ENCODE results near the gene GPRIN1. TPM values are rescaled to one million over a fixed set of nuclear protein-coding genes. Genes with fewer than 3 reads are reported as not detected.

GPRIN1 gene
- total RNA-seq, 2 donors from 2014 or later = 0.14 to 6.6 TPM

DNA sequence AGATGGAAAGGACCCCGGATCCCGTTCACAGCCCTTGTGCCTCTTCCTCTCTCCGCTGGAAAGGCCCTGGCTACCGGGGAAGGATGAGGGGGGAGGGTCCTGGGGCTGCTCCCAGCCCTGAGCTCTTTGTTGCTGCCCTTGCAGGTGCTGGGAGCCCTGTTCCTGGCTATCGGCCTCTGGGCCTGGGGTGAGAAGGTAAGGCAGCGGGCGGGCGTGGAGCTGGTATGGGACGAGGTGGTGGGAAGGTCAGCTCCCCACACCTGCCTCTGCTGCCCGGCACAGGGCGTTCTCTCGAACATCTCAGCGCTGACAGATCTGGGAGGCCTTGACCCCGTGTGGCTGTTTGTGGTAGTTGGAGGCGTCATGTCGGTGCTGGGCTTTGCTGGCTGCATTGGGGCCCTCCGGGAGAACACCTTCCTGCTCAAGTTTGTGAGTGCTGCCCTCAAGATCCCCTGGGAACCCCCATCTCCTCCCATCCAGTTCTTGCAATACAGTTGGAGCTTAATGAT, 41.6 kb upstream of the GPRIN1 start:
- intact Hi-C loops (cut with DNase I) = no loop called here
- no peaks in the 10 kb centered on the region for H3K9me3 ChIP-seq
- WGBS = 86% methylated on average over 14 of the region's 17 CpGs
- H3K27me3 ChIP-seq (replicated peaks; ENCODE audit: insufficient read depth) = no peaks in the 10 kb centered on the region
- no peak overlapping the region for H3K4me3 ChIP-seq
- peaks cover 4% of the 10 kb centered on the region for H3K4me1 ChIP-seq (replicated peaks)
- no peaks in the 10 kb centered on the region for H3K36me3 ChIP-seq
- no peak overlapping the region for H3K27ac ChIP-seq
- DNase-seq (ENCODE audit: low spot score) = no peak
- TF ChIP-seq, protein P1, sequence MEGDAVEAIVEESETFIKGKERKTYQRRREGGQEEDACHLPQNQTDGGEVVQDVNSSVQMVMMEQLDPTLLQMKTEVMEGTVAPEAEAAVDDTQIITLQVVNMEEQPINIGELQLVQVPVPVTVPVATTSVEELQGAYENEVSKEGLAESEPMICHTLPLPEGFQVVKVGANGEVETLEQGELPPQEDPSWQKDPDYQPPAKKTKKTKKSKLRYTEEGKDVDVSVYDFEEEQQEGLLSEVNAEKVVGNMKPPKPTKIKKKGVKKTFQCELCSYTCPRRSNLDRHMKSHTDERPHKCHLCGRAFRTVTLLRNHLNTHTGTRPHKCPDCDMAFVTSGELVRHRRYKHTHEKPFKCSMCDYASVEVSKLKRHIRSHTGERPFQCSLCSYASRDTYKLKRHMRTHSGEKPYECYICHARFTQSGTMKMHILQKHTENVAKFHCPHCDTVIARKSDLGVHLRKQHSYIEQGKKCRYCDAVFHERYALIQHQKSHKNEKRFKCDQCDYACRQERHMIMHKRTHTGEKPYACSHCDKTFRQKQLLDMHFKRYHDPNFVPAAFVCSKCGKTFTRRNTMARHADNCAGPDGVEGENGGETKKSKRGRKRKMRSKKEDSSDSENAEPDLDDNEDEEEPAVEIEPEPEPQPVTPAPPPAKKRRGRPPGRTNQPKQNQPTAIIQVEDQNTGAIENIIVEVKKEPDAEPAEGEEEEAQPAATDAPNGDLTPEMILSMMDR (IDR thresholded peaks at IDR 0.05) = no peak

GRCh38 chr5:176650354-176650884, 40.5 kb upstream of the GPRIN1 start:
- WGBS = 76% methylated on average over 8 of the region's 8 CpGs
- intact Hi-C loops (cut with DNase I) = no loop called here
- H3K27me3 ChIP-seq (replicated peaks; ENCODE audit: insufficient read depth) = no peaks in the 10 kb centered on the region
- no peak for DNase-seq (ENCODE audit: low spot score)
- TF ChIP-seq POLR2A (IDR thresholded peaks at IDR 0.05) = no peak
- no peak for TF ChIP-seq POLR2AphosphoS5 (IDR thresholded peaks at IDR 0.05)
- TF ChIP-seq, protein P1 (IDR thresholded peaks at IDR 0.05) = no peak
- H3K9me3 ChIP-seq = no peaks in the 10 kb centered on the region
- no peak overlapping the region for H3K4me3 ChIP-seq
- no peaks in the 10 kb centered on the region for H3K36me3 ChIP-seq
- peaks cover 4% of the 10 kb centered on the region for H3K4me1 ChIP-seq (replicated peaks)
- no peak overlapping the region for H3K27ac ChIP-seq

- intact Hi-C loops (cut with DNase I) = loop anchor here (10.0 kb wide), 1 partner anchor 234 kb away; the partner anchor contains the start of gene CLTB
- H3K27ac ChIP-seq = peak overlapping the region in 1 of 2 donors; percentile 48
- H3K36me3 ChIP-seq = no peaks in the 10 kb centered on the region
- TF ChIP-seq, protein P1 (IDR thresholded peaks at IDR 0.05) = no peak
- TF ChIP-seq POLR2A (IDR thresholded peaks at IDR 0.05) (no peak), POLR2AphosphoS5 (IDR thresholded peaks at IDR 0.05) (no peak)
- H3K9me3 ChIP-seq = no peaks in the 10 kb centered on the region
- WGBS = 76% methylated on average over 15 of the region's 15 CpGs
- H3K27me3 ChIP-seq (replicated peaks; ENCODE audit: insufficient read depth) = no peaks in the 10 kb centered on the region
- peak overlapping the region in 1 of 2 donors; percentile 54 for H3K4me3 ChIP-seq
- DNase-seq (ENCODE audit: low spot score) = no peak
- H3K4me1 ChIP-seq (replicated peaks) = peaks cover 4% of the 10 kb centered on the region
These were observed 38.7 kb upstream of the GPRIN1 start for GRCh38 chr5:176648474-176649194.

GRCh38 chr5:176647843-176648473, 38.0 kb upstream of the GPRIN1 start:
- peak; percentile 61 for DNase-seq (ENCODE audit: low spot score)
- H3K36me3 ChIP-seq = no peaks in the 10 kb centered on the region
- H3K4me1 ChIP-seq (replicated peaks) = peaks cover 4% of the 10 kb centered on the region
- peak overlapping the region; percentile 48 to 63 for H3K27ac ChIP-seq
- no peaks in the 10 kb centered on the region for H3K9me3 ChIP-seq
- H3K27me3 ChIP-seq (replicated peaks; ENCODE audit: insufficient read depth) = no peaks in the 10 kb centered on the region
- 2% methylated on average over 16 of the region's 20 CpGs for WGBS
- TF ChIP-seq, protein P1 (IDR thresholded peaks at IDR 0.05) = no peak
- no peak for TF ChIP-seq POLR2A (IDR thresholded peaks at IDR 0.05)
- TF ChIP-seq POLR2AphosphoS5 (IDR thresholded peaks at IDR 0.05) = no peak
- H3K4me3 ChIP-seq = peak overlapping the region; percentile 54 to 64
- intact Hi-C loops (cut with DNase I) = loop anchor here (10.0 kb wide), 1 partner anchor 233 kb away; the partner anchor contains the start of gene CLTB
